Activated naive CD8-positive, alpha-beta T cell treated with anti-CD3 and anti-CD28 coated beads, Interleukin-2, amount 10 ng/mL, durations not matched to agents 7 days and 5 days (primary cell): ENCODE measurements around the gene ALB. TPM values are rescaled to one million over a fixed set of nuclear protein-coding genes. Genes with fewer than 3 reads are reported as not detected.
"Not testable (repeated sequence)": the region's sequence is repeated elsewhere in the genome, so short reads cannot be mapped to it uniquely, and the experiment has no call there.

Experiments
- ATAC-seq: fragments of 150-1000 bp; cut with Tn5 transposase; one replicate; pipeline ENCODE4 v1.10.0; 2021; ENCODE audit warnings: low read depth, moderate library complexity
- POLR2A ChIA-PET: fragments of 350-600 bp; sonication (Branson Sonifier 250); formaldehyde crosslinking; loops from one replicate; lab custom pipeline; 2021; ENCODE audit warnings: antibody characterized with exemption; lab: Charles Lee
- DNase-seq: peaks from one replicate; pipeline ENCODE4 v3.0.0; 2021
- H3K27ac Mint-ChIP-seq: one replicate; pipeline ENCODE4 v1.8.0; 2022; ENCODE audit warnings: mild to moderate bottlenecking, mixed read lengths
- H3K27me3 Mint-ChIP-seq: one replicate; pipeline ENCODE4 v1.8.0; 2022; ENCODE audit warnings: mild to moderate bottlenecking, moderate library complexity, mixed read lengths
- H3K36me3 Mint-ChIP-seq: one replicate; pipeline ENCODE4 v1.8.0; 2021; ENCODE audit warnings: mild to moderate bottlenecking, mixed read lengths
- H3K4me1 Mint-ChIP-seq: one replicate; pipeline ENCODE4 v1.8.0; 2021; ENCODE audit warnings: mixed read lengths
- H3K4me3 Mint-ChIP-seq: one replicate; pipeline ENCODE4 v1.8.0; 2022; ENCODE audit warnings: mild to moderate bottlenecking, moderate library complexity, mixed read lengths
- H3K9me3 Mint-ChIP-seq: one replicate; pipeline ENCODE4 v1.8.0; 2021; ENCODE audit warnings: mixed read lengths
- total RNA-seq, 2 experiments: library from RNA; stranded (reverse); gene quantifications; one replicate each; pipeline ENCODE4 v1.2.3, GENCODE V29; 2021

Gene ALB
- not detected for total RNA-seq

DNA sequence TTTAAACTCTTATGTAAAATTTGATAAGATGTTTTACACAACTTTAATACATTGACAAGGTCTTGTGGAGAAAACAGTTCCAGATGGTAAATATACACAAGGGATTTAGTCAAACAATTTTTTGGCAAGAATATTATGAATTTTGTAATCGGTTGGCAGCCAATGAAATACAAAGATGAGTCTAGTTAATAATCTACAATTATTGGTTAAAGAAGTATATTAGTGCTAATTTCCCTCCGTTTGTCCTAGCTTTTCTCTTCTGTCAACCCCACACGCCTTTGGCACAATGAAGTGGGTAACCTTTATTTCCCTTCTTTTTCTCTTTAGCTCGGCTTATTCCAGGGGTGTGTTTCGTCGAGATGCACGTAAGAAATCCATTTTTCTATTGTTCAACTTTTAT, at the start of gene ALB:
ALB (plus strand) TSS at position 246 of the 400 bp plus-strand sequence; CDS start at position 287, 41 bp downstream.
- H3K4me3 Mint-ChIP-seq = no peak within 1 kb of the TSS

DNA sequence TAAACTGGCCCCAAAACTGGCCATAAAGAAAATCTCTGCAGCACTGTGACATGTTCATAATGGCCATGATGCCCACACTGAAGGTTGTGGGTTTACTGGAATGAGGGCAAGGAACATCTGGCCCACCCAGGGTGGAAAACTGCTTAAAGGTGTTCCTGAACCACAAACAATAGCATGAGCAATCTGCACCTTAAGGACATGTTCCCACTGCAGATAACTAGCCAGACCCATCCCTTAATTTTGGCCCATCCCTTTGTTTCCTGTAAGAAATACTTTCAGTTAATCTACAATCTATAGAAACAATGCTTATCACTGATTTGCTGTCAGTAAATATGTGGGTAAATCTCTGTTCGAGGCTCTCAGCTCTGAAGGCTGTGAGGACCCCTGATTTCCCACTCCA, 46.9 kb upstream of the ALB start:
- H3K27me3 Mint-ChIP-seq, H3K27ac Mint-ChIP-seq, ATAC-seq, H3K36me3 Mint-ChIP-seq, DNase-seq, POLR2A ChIA-PET, H3K9me3 Mint-ChIP-seq, H3K4me3 Mint-ChIP-seq, H3K4me1 Mint-ChIP-seq: not testable (repeated sequence)

More for the DNA sequence above, at the start of gene ALB:
- ATAC-seq = no peak
- Mint-ChIP-seq H3K27ac (no peak within 1 kb of the TSS), H3K36me3 (no peaks in the 10 kb centered on the region), H3K4me1 (no peaks in the 10 kb centered on the region), H3K9me3 (no peaks in the 10 kb centered on the region), H3K27me3 (no peaks in the 10 kb centered on the region)
- POLR2A ChIA-PET = no interaction called here
- no peak for DNase-seq

DNA sequence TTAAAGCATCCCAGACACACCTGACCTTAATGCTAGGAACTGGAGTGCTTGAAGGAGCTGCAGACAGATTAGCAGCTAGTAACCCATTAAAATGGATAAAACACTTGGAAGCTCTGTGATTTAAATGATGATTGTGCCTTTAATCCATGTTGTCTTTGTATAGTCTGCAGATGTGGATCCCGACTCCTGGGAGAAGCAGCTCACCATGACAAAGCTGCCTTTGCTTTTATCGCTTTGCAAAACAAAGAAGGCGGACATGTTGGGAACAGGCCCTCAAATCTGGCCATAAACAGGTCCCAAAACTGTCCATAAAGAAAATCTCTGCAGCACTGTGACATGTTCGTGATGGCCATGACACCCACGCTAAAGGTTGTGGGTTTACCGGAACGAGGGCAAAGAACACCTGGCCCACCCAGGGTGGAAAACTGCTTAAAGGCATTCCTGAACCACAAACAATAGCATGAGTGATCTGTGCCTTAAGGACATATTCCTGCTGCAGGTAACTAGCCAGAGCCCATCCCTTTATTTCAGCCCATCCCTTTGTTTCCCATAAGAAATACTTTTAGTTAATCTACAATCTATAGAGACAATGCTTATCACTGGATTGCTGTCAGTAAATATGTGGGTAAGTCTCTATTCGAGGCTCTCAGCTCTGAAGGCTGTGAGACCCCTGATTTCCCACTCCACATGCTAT, 34.4 kb upstream of the ALB start:
- H3K4me1 Mint-ChIP-seq, POLR2A ChIA-PET, DNase-seq, H3K9me3 Mint-ChIP-seq, H3K36me3 Mint-ChIP-seq, H3K4me3 Mint-ChIP-seq, ATAC-seq, H3K27ac Mint-ChIP-seq, H3K27me3 Mint-ChIP-seq: not testable (repeated sequence)

DNA sequence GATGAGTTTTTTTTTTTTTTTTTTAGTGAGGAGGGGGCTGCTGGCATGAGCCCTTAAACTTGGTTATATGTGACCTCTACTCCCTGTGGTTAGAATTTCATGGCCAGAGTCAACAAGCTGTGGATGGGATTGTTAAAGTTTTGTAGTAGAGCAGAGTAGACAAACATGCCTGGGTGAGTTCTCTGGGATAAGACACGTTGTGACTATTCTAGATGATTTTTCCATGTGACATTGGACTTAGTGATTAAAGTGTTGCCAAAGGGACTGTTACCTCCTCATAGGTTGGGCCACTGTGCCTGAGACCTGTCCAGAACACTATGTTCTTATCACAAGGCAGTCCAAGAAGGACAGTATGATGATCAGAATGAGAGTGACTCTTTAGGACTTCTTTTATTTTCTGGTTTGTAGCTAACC, 28.8 kb upstream of the ALB start:
- no peak for ATAC-seq
- POLR2A ChIA-PET = no interaction called here
- Mint-ChIP-seq H3K27ac (no peak overlapping the region), H3K4me1 (no peaks in the 10 kb centered on the region), H3K9me3 (peaks cover under 1% of the 10 kb centered on the region), H3K4me3 (no peak overlapping the region), H3K27me3 (no peaks in the 10 kb centered on the region), H3K36me3 (no peaks in the 10 kb centered on the region)
- DNase-seq = no peak

DNA sequence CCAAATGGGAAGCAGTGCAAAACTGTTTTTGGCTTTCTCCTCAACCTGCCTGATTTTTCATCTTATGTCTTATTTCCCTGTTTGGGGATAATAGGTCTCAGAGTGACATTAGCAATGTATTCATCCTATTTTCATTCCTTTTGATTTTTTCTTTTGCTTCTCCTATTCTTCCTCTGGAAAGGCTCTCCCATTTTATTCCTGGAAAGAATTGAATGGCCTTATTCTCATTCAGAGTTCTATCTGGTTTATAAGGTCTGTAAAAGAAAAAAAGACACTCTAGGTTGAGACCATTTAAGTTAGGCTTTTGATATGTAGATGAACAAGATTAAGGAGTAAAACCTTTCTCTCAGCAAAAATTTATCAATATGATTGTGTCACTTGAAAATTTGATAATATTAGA, 27.8 kb upstream of the ALB start:
- DNase-seq (no peak), ATAC-seq (no peak)
- Mint-ChIP-seq H3K27ac (no peak overlapping the region), H3K9me3 (no peaks in the 10 kb centered on the region), H3K4me3 (no peak overlapping the region), H3K27me3 (no peaks in the 10 kb centered on the region), H3K4me1 (no peaks in the 10 kb centered on the region), H3K36me3 (no peaks in the 10 kb centered on the region)
- POLR2A ChIA-PET = no interaction called here

DNA sequence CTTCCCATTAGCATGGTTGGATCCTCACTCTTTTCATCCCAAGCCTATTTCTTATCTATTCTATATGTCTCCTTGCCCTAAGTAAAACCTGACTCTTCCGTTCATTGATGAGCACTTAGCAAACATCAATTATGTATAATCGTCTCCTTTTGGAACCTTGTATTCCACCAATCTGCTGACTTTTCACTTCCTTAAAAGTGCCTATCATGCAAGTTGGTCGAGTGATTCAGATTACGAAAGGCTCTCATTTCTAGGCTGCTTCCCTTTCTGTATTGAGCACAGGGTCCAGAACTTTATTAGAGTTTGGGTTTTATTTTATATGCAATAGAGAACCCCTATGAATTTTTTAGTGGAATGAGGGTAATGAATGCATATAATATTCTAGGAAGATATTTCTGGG, 27.1 kb upstream of the ALB start:
- no peaks in the 10 kb centered on the region for H3K27me3 Mint-ChIP-seq
- ATAC-seq (no peak), DNase-seq (no peak)
- H3K4me3 Mint-ChIP-seq = no peak overlapping the region
- H3K36me3 Mint-ChIP-seq = no peaks in the 10 kb centered on the region
- H3K27ac Mint-ChIP-seq = no peak overlapping the region
- no peaks in the 10 kb centered on the region for H3K4me1 Mint-ChIP-seq
- POLR2A ChIA-PET = no interaction called here
- H3K9me3 Mint-ChIP-seq = no peaks in the 10 kb centered on the region

DNA sequence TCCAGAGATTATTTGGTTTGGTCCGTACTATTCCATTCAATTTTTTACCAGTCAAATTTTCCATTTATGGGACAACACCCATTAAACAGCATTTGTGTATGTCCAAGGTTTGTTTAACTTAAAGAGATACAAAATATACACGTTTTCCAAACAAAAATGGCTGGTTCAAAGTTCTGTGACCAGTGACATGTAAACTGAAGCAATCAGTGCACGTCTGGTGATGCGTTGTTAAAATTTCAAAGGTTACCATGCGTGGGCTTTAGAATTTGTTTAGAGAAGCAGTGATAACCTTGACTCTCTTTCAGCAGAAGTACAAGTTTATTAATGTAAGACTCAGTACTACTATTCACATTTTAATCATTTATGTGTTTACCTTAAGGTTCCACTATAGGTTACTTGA, 25.2 kb upstream of the ALB start:
- Mint-ChIP-seq H3K4me1 (no peaks in the 10 kb centered on the region), H3K4me3 (no peak overlapping the region), H3K27me3 (no peaks in the 10 kb centered on the region), H3K27ac (no peak overlapping the region), H3K36me3 (no peaks in the 10 kb centered on the region), H3K9me3 (no peaks in the 10 kb centered on the region)
- no peak for DNase-seq
- POLR2A ChIA-PET = no interaction called here
- no peak for ATAC-seq

DNA sequence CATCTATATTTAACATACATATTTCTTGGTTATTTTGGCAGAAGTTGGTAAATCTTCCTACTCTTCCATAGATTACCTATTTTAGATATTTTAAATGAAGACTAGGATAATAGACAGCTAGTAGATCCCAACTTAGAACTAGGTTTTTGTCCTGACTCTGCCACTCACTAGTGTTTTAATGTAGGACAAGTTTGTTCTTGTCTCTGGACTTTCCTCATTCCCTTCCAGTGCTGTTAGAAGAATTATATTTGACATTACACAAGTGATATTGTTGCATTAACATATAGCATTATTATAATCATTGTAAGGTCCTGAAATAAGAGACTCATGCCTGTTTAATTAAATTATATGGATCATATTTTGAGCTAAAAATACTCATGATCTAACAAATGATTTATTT, 24.1 kb upstream of the ALB start:
- no peak for ATAC-seq
- no peaks in the 10 kb centered on the region for H3K9me3 Mint-ChIP-seq
- H3K4me1 Mint-ChIP-seq = no peaks in the 10 kb centered on the region
- H3K4me3 Mint-ChIP-seq = no peak overlapping the region
- H3K27me3 Mint-ChIP-seq = no peaks in the 10 kb centered on the region
- H3K27ac Mint-ChIP-seq = no peak overlapping the region
- no peak for DNase-seq
- POLR2A ChIA-PET = no interaction called here
- H3K36me3 Mint-ChIP-seq = no peaks in the 10 kb centered on the region

DNA sequence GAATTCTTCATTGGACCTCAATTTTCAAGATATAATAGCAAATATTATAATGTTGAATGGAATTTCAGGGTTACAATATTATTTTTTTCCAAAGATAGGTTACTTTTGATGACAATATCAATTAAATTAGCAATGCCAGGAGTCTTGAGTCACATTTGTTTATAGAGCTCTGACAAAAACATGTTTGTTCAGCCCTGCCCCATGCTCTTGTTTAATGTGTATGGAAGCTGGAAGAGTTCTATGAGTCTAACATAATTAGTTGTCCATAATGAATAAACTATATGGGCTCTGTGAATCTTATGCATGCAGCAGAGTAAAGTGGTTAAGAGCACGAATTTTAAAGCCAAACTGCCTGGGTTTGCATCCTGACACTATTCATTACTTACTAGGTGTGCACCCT, 22.9 kb upstream of the ALB start:
- H3K36me3 Mint-ChIP-seq = no peaks in the 10 kb centered on the region
- DNase-seq (no peak), ATAC-seq (no peak)
- no peak overlapping the region for H3K27ac Mint-ChIP-seq
- H3K9me3 Mint-ChIP-seq = no peaks in the 10 kb centered on the region
- POLR2A ChIA-PET = no interaction called here
- no peak overlapping the region for H3K4me3 Mint-ChIP-seq
- H3K4me1 Mint-ChIP-seq = no peaks in the 10 kb centered on the region
- no peaks in the 10 kb centered on the region for H3K27me3 Mint-ChIP-seq

DNA sequence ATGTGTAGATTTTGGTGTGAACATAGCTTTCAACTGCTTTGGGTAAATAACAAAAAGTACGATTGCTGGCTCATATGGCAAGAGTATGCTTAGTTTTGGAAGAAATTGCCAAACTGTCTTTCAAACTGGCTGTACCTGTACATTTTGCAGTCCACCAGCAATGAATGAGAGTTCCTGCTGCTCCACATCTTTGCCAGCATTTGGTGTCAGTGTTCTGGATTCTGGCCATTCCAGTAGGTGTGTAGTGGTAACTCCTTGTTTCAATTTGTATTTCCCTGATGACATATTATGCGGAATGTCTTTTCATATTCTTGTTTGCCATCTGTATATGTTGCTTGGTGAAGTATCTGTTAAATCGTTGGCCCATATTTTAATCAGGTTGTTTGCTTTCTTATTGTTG, 20.6 kb upstream of the ALB start:
- ATAC-seq (no peak), DNase-seq (no peak)
- H3K4me3 Mint-ChIP-seq = no peak overlapping the region
- no peaks in the 10 kb centered on the region for H3K36me3 Mint-ChIP-seq
- H3K27me3 Mint-ChIP-seq = no peaks in the 10 kb centered on the region
- H3K27ac Mint-ChIP-seq = no peak overlapping the region
- no peaks in the 10 kb centered on the region for H3K4me1 Mint-ChIP-seq
- POLR2A ChIA-PET = no interaction called here
- H3K9me3 Mint-ChIP-seq = peaks cover 1% of the 10 kb centered on the region

DNA sequence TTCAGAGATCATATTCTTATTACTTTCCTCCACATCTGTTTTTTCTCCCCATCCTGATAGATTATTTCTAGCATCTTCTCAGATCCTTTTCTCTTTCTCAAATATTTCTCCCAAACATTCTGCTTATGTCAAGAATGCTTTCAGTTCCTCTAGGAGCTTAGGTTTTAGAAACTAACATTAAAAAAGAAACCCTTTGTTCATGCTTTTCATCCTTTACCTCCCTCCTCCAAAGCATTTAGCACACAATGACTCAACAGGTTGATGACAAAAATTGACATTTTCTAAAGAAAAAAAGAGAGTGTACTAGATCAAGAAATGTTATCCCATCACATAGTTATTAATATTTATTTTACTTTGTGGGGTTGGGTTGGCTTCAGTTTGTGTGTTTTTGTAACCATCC, 16.5 kb upstream of the ALB start:
- DNase-seq (no peak), ATAC-seq (no peak)
- Mint-ChIP-seq H3K27me3 (no peaks in the 10 kb centered on the region), H3K36me3 (no peaks in the 10 kb centered on the region), H3K9me3 (peaks cover 1% of the 10 kb centered on the region), H3K4me3 (no peak overlapping the region), H3K27ac (no peak overlapping the region), H3K4me1 (no peaks in the 10 kb centered on the region)
- POLR2A ChIA-PET = no interaction called here

DNA sequence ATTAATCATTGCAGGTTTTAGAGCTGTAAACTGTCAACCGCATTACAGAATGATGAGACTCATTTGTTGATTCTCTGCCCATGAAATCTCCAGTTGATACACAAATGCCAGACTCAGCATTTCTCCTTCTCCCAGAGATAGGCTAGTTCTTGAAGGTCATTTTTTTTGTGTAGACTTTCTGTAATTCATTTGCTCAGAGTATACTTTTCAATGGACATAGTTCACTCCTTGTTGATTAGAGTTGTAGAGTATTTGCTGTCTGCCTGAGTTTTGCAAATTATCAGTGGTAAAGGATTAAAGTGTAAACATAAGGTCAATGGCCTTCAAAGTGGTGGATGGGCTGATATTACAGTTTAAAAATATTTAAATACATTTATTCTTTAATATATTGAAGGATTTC, 15.2 kb upstream of the ALB start:
- Mint-ChIP-seq H3K27me3 (no peaks in the 10 kb centered on the region), H3K4me1 (no peaks in the 10 kb centered on the region), H3K4me3 (no peak overlapping the region), H3K9me3 (peaks cover 1% of the 10 kb centered on the region), H3K36me3 (no peaks in the 10 kb centered on the region), H3K27ac (no peak overlapping the region)
- no peak for ATAC-seq
- POLR2A ChIA-PET = no interaction called here
- DNase-seq = no peak

DNA sequence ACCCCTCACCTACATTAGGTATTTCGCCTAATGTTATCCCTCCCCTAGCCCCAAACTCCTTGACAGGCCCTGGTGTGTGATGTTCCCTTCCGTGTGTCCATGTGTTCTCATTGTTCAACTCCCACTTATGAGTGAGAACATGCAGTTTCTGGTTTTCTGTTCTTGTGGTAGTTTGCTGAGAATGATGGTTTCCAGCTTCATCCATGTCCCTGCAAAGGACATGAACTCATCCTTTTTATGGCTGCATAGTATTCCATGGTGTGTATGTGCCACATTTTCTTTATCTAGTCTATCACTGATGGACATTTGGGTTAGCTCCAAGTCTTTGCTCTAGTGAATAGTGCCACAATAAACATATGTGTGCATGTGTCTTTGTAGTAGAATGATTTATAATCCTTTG, 14.4 kb upstream of the ALB start:
- ATAC-seq, H3K4me1 Mint-ChIP-seq, DNase-seq, POLR2A ChIA-PET, H3K27me3 Mint-ChIP-seq, H3K36me3 Mint-ChIP-seq, H3K27ac Mint-ChIP-seq, H3K4me3 Mint-ChIP-seq, H3K9me3 Mint-ChIP-seq: not testable (repeated sequence)

DNA sequence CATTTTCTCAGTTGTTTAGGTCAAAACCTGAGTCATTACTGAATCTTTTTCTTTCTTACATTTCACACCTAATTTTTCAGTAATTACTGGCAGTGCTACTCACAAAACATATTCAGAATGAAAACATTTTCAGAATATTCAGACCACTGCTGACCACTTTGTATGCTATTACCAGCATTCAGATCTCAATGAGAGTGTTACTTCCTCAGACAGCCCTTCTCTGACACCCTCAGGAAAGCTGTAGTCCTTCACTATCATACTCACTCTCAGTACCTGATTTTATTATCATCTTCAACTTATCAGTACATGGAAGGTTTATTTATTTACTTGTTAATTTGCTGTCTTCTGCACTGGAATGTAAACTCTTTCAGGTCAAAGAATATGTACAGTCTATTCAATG, 12.3 kb upstream of the ALB start:
- Mint-ChIP-seq H3K4me3 (no peak overlapping the region), H3K27ac (no peak overlapping the region), H3K36me3 (no peaks in the 10 kb centered on the region), H3K27me3 (no peaks in the 10 kb centered on the region), H3K9me3 (peaks cover 1% of the 10 kb centered on the region), H3K4me1 (no peaks in the 10 kb centered on the region)
- no peak for ATAC-seq
- DNase-seq = no peak
- POLR2A ChIA-PET = no interaction called here

DNA sequence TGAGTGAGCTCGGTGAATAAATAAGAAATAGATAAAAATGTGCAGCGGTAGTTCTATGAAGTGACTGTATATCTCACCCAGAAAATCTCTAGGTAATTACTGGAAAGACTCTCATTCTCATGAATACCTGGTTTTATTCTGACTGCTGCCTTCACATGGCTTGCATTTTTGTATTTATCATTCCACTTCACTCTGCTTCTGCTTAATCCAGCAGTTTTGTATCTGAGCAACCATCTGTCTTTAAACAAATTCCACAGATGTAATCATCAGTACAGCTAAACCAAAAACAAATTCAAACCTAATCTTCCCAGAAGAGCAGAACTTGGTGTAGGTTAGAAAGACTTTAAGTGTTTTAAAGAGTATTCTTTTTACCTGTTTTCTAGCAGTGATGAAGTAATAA, 11.2 kb upstream of the ALB start:
- Mint-ChIP-seq H3K27ac (no peak overlapping the region), H3K4me1 (no peaks in the 10 kb centered on the region), H3K27me3 (no peaks in the 10 kb centered on the region), H3K36me3 (no peaks in the 10 kb centered on the region), H3K4me3 (no peak overlapping the region), H3K9me3 (no peaks in the 10 kb centered on the region)
- ATAC-seq (no peak), DNase-seq (no peak)
- POLR2A ChIA-PET = no interaction called here
